Mucosa of stomach (tissue), 1 donor: ENCODE results near the gene ECSCR.

Experiments used
- H3K27me3 ChIP-seq: one replicate; pipeline ENCODE4 v1.7.0; 2013; ENCODE audit warnings: mild to moderate bottlenecking, low read length; ENCODE audit not compliant: control insufficient read depth, insufficient read depth
- H3K36me3 ChIP-seq: one replicate; pipeline ENCODE4 v1.7.0; 2013; ENCODE audit warnings: low read length; ENCODE audit not compliant: control insufficient read depth, insufficient read depth
- H3K4me1 ChIP-seq: one replicate; pipeline ENCODE4 v1.7.0; 2013; ENCODE audit warnings: mild to moderate bottlenecking, low read length; ENCODE audit not compliant: control insufficient read depth, insufficient read depth
- H3K4me3 ChIP-seq: one replicate; pipeline ENCODE4 v1.7.0; 2013; ENCODE audit warnings: low read length
- H3K9ac ChIP-seq: one replicate; pipeline ENCODE4 v1.7.0; 2013; ENCODE audit warnings: mild to moderate bottlenecking, low read length, moderate library complexity
- H3K9me3 ChIP-seq: one replicate; pipeline ENCODE4 v1.7.0; 2013; ENCODE audit warnings: mild to moderate bottlenecking, low read length, moderate library complexity; ENCODE audit not compliant: control insufficient read depth
- donor health status: Pancreatic carcinoma.

Gene ECSCR

GRCh38 chr5:139470821-139471300 lies 8.3 kb upstream of the ECSCR start, which contains the start of gene SMIM33:
Gene SMIM33, plus strand, starts transcription at chr5:139471004. Its CDS starts 118 bp downstream, at chr5:139471122.
- Histone ChIP-seq H3K36me3 (no peaks in the 10 kb centered on the region), H3K4me1 (peaks cover 13% of the 10 kb centered on the region), H3K9me3 (no peaks in the 10 kb centered on the region), H3K9ac (peak within 1 kb of the TSS; percentile 63), H3K27me3 (no peaks in the 10 kb centered on the region), H3K4me3 (peak within 1 kb of the TSS; percentile 28)

- H3K9me3 ChIP-seq, result no peaks in the 10 kb centered on the region
- H3K9ac ChIP-seq, result no peak overlapping the region
- H3K27me3 ChIP-seq, result no peaks in the 10 kb centered on the region
- no peak overlapping the region for H3K4me3 ChIP-seq
- no peaks in the 10 kb centered on the region for H3K36me3 ChIP-seq
- peaks cover 13% of the 10 kb centered on the region for H3K4me1 ChIP-seq
Observed at GRCh38 chr5:139468421-139468931, 5.9 kb upstream of the ECSCR start.

DNA sequence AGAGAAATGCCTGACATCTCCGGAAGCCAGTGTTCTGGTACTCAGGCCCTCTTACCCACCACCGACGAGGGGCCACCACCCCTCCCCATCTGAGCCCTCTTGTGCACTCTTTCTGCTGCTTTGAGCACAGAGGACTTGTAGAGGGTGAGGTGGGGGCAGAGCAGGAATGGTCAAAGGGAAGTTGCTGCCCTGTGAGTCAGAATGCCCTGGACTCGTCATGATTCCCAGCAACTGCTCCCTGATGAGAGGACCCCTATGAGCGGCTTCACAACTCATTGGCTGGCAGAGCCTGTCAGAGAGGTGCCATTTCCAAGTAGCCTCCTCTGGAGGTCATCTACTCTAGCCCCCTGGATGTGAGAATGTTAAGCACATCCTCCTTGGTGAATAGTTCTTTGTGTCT lies 845 bp downstream of the ECSCR start:
- Histone ChIP-seq H3K27me3 (no peaks in the 10 kb centered on the region), H3K36me3 (no peaks in the 10 kb centered on the region), H3K4me3 (no peak overlapping the region), H3K9ac (peak overlapping the region; percentile 34), H3K4me1 (peaks cover 13% of the 10 kb centered on the region), H3K9me3 (no peaks in the 10 kb centered on the region)

DNA sequence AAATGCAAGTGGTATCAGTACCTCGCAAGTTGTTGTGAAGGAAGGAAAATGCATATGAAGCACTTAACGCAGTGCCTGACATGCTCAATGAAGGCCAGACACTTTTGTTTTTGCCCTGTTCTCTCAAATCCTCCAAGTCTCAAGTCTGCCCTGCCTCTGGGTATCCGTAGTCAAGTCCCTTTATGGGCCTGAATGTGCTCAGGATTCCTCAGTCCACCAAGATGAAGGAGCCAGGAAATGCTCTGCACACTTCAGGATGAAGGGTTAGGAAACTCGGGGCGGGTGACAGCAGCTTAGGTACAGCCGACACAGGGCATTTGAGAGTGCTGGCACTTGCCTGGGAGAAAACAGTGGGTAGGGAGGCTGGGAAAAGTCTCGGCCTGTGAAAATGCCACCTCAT lies 1.4 kb downstream of the ECSCR start:
- no peaks in the 10 kb centered on the region for H3K9me3 ChIP-seq
- peaks cover 13% of the 10 kb centered on the region for H3K4me1 ChIP-seq
- no peaks in the 10 kb centered on the region for H3K36me3 ChIP-seq
- H3K4me3 ChIP-seq, result no peak overlapping the region
- H3K27me3 ChIP-seq, result no peaks in the 10 kb centered on the region
- H3K9ac ChIP-seq, result no peak overlapping the region

DNA sequence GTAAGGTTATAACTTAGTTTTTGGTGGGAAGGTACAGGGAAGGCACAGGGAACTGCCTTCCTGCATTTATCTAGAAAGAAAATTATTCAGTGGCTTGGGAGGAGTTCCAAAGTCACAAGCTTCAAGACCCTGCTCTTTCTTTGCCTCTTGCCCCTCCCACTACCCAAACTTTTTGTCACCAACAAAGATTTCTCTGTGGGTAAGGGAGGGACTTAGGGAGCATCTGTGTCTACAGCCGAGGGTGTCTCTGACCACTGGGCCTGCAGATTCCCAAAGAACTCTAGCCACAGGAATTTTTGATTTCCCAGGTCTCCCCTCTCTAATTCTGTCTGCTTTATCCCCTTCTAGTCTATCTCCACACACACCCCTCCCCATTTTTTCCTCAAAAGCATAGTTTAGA lies 2.1 kb downstream of the ECSCR start:
- Histone ChIP-seq H3K9me3 (no peaks in the 10 kb centered on the region), H3K36me3 (no peaks in the 10 kb centered on the region), H3K27me3 (no peaks in the 10 kb centered on the region), H3K4me3 (no peak overlapping the region), H3K9ac (no peak overlapping the region), H3K4me1 (peaks cover 13% of the 10 kb centered on the region)

GRCh38 chr5:139459451-139459934 lies 3.0 kb downstream of the ECSCR start:
- Histone ChIP-seq H3K27me3 (no peaks in the 10 kb centered on the region), H3K4me3 (no peak overlapping the region), H3K9me3 (no peaks in the 10 kb centered on the region), H3K36me3 (no peaks in the 10 kb centered on the region), H3K9ac (no peak overlapping the region), H3K4me1 (peaks cover 13% of the 10 kb centered on the region)

DNA sequence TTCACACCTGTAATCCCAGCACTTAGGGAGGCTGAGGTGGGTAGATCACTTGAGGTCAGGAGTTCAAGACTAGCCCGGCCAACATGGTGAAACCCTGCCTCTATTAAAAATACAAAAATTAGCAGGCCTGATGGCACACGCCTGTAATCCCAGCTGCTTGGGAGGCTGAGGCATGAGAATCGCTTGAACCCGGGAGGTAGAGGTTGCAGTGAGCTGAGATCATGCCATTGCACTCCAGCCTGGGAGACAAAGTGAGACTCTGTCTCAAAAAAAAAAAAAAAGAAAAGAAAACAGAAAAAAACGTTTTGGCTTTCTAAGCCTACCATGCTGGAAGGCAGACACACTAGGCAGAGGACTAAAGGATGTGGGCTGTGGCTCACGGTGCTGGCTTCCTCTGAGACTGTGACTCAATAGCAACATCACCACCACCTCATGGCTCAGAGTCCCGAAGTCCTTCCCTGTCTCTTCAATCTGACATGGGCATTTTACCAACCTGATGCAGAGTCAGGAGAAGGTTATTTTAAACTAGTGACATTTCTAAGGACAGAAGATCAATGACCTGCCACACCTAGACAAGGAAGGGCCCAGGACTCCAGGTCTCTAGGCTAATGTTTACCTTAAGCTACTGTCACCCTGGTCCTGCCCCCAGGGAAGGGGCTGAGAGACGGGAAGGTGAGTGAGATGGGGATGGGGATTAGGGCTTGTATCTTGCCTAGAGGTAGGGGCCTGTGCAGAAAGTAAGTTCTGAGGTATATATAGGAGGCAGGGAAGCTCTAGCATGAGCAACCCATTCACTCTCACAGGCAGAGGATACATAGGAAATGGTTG lies 3.7 kb downstream of the ECSCR start:
- H3K9ac ChIP-seq, result no peak overlapping the region
- no peaks in the 10 kb centered on the region for H3K9me3 ChIP-seq
- H3K4me1 ChIP-seq, result peaks cover 13% of the 10 kb centered on the region
- H3K36me3 ChIP-seq, result no peaks in the 10 kb centered on the region
- no peaks in the 10 kb centered on the region for H3K27me3 ChIP-seq
- no peak overlapping the region for H3K4me3 ChIP-seq

DNA sequence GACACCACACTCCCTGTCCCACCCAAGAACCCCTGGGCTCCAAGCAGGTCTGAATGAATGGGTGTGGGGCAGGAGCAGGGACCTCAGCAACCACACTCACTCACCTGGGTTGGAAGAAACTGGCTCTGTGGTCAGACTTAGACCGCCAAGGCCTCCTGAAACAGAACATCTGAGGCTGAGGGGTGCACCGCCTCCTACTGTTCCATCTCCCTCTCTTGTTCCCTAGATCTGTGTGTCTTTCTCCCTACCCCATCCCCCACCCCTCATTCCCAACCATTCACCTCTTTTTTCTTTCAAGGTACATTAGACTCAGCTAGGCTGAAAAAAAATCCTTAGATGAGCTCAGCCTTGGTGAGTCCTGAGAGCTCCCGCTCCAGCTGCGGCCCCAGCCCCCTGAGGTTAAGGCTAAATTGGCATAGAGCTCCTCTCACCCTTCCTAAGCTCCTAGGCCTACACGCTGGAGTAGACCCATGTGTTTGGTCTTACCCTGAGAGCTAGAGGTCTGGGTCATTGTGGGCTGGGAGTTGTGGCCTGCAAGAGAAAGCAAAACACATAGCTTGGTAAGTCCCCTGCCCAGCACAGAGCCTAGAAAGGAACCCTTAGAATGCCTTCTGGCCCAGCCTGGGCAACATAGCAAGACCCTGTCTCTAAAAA lies 4.8 kb downstream of the ECSCR start:
- Histone ChIP-seq H3K9ac (no peak overlapping the region), H3K27me3 (no peaks in the 10 kb centered on the region), H3K4me1 (peaks cover 13% of the 10 kb centered on the region)

DNA sequence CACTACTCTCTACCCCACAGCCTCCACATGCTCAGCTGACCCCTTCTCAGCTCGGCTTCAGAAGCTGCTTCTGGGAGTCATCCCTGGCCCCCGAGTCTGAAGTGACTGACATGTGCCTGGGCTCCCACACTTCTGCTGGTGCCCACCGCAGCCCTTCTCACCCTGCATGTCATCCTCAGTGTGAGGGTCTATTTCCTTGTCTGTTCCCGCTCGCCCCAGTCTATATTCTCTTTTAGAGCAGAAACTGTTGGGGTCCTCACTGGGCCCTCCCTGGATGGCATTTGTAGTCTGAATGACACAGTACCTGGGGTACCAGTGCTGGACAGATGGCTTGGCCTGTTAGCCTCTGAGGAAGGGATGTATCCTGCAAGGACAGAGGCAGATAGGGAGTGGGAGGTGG lies 5.3 kb downstream of the ECSCR start:
- Histone ChIP-seq H3K4me1 (peaks cover 15% of the 10 kb centered on the region), H3K36me3 (no peaks in the 10 kb centered on the region), H3K27me3 (no peaks in the 10 kb centered on the region), H3K9me3 (no peaks in the 10 kb centered on the region), H3K9ac (no peak overlapping the region), H3K4me3 (no peak overlapping the region)

More for the DNA sequence above, 4.8 kb downstream of the ECSCR start:
- Histone ChIP-seq H3K36me3 (no peaks in the 10 kb centered on the region), H3K9me3 (no peaks in the 10 kb centered on the region), H3K4me3 (no peak overlapping the region)

GRCh38 chr5:139456776-139457175 lies 5.8 kb downstream of the ECSCR start:
- H3K36me3 ChIP-seq, result no peaks in the 10 kb centered on the region
- H3K4me1 ChIP-seq, result peaks cover 18% of the 10 kb centered on the region
- no peaks in the 10 kb centered on the region for H3K9me3 ChIP-seq
- H3K4me3 ChIP-seq, result no peak overlapping the region
- no peak overlapping the region for H3K9ac ChIP-seq
- no peaks in the 10 kb centered on the region for H3K27me3 ChIP-seq

DNA sequence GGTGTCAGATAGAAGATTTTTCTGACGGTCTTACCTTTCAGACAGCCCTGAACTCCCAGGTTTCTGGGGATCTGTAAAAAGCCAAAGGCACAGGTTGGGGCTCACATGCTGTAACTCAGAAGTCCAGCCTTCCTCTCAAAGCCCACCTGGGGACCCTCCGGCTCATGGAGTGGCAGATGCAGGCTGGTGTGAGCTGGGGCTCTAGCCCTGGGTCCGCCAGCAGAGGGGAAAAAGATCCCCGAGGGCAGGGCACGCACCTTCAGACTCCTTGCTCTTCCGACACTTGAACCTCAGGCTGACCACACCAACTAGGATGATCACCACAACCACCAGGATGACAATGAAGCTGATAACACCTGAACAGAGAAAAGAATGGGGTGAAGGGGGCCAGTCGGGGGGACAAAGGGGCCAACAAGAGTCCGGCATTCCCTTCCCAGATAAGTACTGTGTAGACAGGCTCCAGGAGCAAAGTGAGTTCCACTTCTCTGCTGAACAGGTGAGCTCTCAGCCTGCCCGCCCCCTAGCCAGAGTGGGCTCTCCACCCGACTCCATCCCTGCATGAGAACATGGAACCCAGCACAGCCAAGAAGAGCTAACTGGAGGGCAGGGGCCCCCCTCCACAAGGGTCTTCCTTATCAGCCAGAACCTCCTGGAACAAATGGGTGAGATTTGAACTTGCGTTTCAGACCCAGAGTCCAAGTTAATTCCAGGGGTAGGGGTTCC lies 7.8 kb downstream of the ECSCR start:
- H3K4me3 ChIP-seq, result no peak overlapping the region
- peaks cover 15% of the 10 kb centered on the region for H3K4me1 ChIP-seq
- H3K9ac ChIP-seq, result no peak overlapping the region
- H3K36me3 ChIP-seq, result no peaks in the 10 kb centered on the region
- no peaks in the 10 kb centered on the region for H3K9me3 ChIP-seq
- H3K27me3 ChIP-seq, result no peaks in the 10 kb centered on the region
